H1 (cell line): Measurements from ENCODE around the gene FBP1. TPM values are rescaled to one million over a fixed set of nuclear protein-coding genes. Genes with fewer than 3 reads are reported as not detected.

Source experiments
- EGR1 ChIP-seq: IDR thresholded peaks from 2 replicates; pipeline ENCODE4 v1.6.1; 2011; ENCODE audit warnings: low read depth, low read length, borderline replicate concordance
- SIX5 ChIP-seq: IDR thresholded peaks from 2 replicates; pipeline ENCODE4 v1.6.1; 2011; ENCODE audit warnings: mild to moderate bottlenecking, low read depth, low read length
- polyA plus RNA-seq, 7 experiments: library from polyadenylated mRNA; depleted of rRNA in 3 of 7; stranded (reverse) in 5 of 7; unstranded in 2 of 7; fragments of >200 nt in 5 of 7; fragments of 200-250 nt in 2 of 7; gene quantifications; 1 replicate in 5 of 7; 2 replicates in 1 of 7; 4 replicates in 1 of 7; pipeline versions ENCODE4 v1.2.1 to v1.2.3, GENCODE V29; 2011 to 2013; ENCODE audit warnings: missing spikeins in 2 of 7, mixed read lengths in 2 of 7
- total RNA-seq: library from RNA; stranded (reverse); fragmentation: NEBNext Ultra II Directional; extraction: Animal tissue kit (Norgen Biotek cat#: 25700); gene quantifications from 2 replicates; pipeline ENCODE4 v1.2.1, GENCODE V29; 2021

The FBP1 gene
- total and polyA plus RNA-seq, 2 of the 8 experiments (the other 6 are each of a cell fraction or from before 2014, with no cell fraction given): 1.0 to 4.1 TPM

- TF ChIP-seq EGR1: no peak
- TF ChIP-seq SIX5: no peak
- TF ChIP-seq, all 59 proteins: peak for 0
Measured at GRCh38 chr9:94677929-94678328, 38.6 kb upstream of the FBP1 start (continued).
